NCI-H146 treated with DMSO at 0.1 percent for 48 hours (cell line): ENCODE measurements around the gene LTC4S.
A peak's percentile ranks its signal among the peaks of the same experiment; 100 is the strongest.

ENCODE experiments used
- DNase-seq: peaks from one replicate; lab custom pipeline; 2025; ENCODE audit not compliant: unreplicated experiment; lab: John Stamatoyannopoulos, UW

The LTC4S gene

GRCh38 chr5:179795049-179795862, 1.5 kb downstream of the LTC4S start:
- DNase-seq, result peak; percentile 3

DNA sequence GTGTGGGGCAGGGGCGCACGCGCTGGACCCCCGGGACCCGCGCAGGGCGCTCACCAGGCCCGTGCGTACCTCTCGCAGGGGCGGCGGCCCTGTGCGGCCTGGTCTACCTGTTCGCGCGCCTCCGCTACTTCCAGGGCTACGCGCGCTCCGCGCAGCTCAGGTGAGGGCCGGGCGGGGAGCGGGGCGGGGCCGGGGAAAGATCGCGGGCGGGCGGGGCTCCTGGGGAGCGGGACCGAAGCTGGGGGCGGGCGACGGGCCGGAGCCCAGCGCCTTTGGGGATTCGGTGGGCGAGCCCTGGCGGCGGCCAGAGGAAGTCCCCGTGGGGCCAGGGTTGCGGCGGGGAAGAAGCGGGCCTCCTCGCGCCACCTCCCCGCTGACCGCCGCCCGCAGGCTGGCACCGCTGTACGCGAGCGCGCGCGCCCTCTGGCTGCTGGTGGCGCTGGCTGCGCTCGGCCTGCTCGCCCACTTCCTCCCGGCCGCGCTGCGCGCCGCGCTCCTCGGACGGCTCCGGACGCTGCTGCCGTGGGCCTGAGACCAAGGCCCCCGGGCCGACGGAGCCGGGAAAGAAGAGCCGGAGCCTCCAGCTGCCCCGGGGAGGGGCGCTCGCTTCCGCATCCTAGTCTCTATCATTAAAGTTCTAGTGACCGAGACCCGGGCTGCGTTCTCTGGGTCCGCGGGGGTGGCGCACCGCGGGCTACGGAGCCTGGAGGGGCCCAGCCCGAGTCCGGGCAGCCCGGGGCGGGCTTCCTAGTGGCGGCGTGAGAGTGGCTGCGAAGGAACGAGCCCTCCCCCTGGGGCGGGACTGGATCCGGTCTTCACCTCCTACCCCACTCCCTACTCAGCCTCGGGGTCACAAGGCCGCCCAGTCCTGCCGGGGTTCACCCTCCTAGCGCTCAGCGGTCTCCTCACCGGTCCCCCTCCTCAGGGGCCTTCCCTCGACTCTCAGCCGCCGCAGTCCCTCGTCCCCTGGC, 2.4 kb downstream of the LTC4S start:
- DNase-seq, result peak; percentile 45

DNA sequence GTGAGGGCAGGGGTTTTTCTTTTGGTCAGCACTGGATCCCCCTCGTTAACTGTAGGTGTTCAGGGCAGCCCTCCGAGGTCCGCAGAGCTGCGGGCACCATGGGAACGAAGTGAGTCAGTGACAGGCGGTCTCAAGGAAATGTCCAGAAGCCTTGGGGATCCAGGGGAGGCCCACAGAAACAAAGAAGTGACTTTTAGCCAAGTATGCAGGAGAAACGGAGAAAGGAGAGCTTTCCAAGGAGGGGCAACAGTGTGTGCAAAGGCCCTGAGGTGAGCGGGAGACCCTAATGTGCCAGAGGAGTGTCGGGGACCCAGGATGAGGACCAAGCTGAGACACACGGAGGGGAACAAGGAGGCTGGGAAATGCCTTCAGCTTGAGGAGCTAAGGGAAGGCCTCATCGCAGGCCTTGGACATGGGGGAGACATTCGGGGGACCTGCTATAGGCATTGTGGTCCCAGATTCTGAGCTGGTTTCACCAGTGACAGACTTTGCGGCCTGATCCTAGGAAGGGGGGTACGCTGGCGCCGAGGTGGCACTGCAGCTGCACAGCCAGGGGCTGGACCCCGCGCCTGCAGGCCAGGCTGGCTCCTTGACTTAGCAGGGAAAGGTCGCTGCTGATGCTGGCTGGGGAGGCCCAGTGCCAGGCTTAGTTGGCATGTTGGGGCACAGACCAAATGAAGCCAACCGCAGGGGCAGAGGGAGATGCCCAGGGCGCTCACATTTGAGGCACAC, 3.3 kb downstream of the LTC4S start:
- DNase-seq, result no peak

GRCh38 chr5:179797741-179798140, 4.0 kb downstream of the LTC4S start:
- no peak for DNase-seq

GRCh38 chr5:179798144-179798770, 4.5 kb downstream of the LTC4S start:
- DNase-seq, result no peak

DNA sequence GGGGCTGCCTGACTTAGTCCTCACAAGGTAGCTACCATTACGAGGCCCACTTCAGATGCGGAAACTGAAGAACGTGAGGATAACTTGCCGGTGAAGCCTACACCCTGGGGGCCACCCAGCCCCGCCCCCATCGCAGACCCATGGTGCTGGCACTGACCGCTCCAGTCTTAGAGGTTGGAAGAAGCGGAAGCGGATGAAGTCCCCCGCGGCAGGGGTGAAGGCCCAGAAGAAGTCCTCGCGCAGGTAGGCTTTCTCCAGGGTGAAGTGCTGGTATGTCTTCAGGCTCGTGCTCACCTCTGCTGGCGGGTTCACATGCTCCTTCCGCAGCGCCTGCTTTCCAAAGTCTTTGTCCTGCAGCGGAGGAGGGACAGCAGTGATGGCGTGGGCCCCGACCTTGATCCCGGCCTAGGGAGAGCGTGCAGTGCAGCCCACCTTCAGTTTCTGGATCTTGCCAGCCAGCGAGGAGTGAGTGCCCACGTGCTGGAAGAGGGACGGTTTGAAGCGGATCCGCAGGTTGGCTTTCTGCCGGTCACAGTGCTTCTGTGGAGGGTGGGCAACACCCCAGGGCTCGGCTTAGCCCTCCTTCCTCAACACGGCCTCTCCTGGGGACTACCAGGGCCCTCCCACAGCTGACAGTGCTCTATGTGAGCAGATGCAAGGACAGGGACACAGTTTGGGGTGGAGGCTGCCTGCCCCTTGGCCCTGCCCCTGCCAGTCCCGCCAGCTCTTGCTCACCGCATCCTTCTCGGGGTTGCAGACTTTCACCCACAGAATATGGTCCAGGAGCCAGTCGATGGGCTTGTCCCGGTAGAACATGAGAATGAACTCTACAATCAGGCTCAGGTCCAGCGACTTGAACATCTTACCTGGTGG, 5.2 kb downstream of the LTC4S start:
- no peak for DNase-seq

DNA sequence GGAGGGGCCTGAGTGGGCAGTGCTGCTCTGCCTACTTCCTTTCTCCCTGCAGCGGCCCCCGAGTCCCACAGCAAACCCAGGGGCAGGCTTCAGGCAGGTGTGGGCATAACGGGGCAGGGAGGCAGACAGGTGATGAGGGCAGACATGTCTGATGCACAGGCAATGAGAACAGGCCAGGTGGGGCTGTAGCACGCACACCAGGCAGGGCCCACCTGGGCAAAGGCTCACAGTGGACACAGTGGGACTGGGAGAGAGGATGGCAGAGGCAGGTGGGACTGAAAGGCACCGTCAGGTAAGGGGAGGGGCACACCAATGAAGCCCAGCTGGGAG, 5.8 kb downstream of the LTC4S start:
- DNase-seq, result no peak

DNA sequence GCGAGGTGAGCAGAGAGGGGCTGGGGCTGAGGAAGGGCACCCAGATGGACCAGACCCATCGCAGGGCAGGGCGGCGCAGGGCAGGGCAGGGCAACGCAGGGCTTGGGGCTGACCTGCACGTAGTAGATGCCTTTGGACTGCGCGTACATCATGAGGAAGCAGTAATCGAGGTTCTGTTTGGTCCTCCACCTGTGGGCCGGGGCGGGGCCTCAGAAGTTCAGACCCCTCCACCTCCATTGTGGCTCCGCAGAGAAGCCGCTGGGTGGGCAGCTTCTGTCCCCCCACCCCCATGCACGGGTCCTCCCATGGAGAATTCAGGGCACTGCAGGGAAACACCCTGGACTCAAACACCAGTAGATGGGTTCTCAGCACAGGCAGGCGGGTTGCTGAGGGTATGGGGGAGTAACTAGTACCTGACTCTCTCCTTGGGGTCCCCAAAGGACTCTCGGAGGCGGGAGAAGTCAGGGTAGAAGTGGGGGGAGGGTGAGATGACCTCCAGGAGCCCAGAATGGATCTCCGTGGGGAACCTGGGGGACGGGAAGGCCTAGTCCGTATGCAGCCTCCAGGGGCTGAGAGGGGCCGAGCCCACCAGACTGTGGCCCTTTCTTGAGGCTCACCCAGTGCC, 6.4 kb downstream of the LTC4S start:
- DNase-seq, result no peak

- no peak for DNase-seq
Measured at GRCh38 chr5:179800696-179801201, 7.0 kb downstream of the LTC4S start.

- DNase-seq, result no peak
Measured at GRCh38 chr5:179801304-179802206, 7.8 kb downstream of the LTC4S start.

- no peak for DNase-seq
Measured at GRCh38 chr5:179802207-179802883, 8.6 kb downstream of the LTC4S start.

DNA sequence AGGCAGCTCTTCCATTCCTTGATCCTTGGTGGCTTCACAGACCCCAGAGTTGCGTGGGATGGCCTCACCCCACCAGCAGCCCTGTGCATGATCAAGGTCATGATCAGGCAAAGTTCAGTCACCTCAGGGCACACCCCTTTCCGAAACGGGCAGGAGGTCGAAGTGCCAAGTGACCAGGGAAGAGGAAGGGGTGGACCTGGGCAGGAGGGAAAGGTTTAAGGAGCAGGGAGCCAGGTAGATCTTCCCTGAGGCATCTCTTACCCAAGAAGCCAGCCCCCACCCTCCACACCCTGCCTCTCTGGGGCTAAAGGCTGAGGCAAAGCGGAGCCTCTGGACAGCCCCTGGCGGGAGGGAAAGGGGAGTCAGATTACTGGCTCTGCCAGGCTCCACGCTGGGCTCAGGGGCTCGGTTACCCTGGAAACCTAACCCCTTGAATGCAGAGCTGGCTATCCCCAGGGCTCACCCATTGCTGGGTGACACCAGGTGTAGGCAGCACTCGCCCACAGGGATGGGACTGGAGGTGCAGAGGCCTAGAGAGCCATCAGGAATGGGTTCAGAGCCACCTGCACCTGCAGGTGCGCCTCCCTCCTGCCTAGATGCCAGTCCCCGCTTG, 9.3 kb downstream of the LTC4S start:
- DNase-seq, result peak; percentile 72

DNA sequence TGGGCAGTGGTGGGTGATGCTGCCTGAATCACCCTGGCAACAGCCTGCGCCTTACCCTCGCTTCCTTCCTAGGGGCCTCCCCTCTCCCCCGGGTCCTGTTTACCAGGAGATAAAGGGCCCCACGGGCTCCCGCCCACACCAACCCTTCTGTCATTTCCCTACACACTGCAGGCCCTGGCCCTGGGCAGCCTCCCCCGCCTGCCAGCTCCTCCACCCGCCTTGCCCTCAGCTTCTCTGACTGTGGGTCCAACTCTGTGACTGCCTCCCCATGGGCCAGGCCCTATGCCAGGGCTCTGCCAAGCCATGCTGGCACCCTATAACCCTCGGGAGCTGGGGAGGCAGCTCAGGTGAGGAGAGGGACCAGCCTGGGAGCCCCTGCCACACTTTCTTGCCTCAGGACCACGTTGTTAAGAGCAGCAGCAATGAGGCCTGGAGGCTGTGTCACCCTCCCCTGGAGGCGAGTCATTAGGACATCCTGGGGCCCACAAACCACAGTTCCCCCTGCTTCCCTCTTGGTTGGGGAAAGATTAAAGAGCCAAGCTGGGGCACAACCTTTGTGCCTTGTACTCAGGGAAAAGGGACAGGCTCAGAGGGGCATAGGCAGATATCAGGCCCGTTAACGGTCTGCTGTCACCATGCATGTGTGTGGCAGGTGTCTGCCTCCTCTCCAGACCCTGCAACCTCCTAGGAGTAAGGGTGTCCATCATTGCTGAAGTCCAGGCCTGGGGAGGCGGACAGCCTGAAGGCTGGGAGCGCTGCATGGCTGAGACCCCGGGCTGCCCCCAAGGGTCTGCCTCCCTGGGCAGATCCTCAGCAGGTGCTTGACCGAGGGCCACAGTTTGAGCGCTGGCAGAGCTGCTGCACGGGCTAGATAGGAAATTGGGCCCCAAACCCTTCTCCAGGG, 10.1 kb downstream of the LTC4S start:
- peak; percentile 25 for DNase-seq

- no peak for DNase-seq
Measured at GRCh38 chr5:179804555-179804947, 10.8 kb downstream of the LTC4S start.

GRCh38 chr5:179805070-179805528, 11.3 kb downstream of the LTC4S start:
- no peak for DNase-seq
